Left cardiac atrium (tissue), 4 donors: ENCODE results near the gene OTOF. TPM values are rescaled to one million over a fixed set of nuclear protein-coding genes. Genes with fewer than 3 reads are reported as not detected.

Experiments
- ATAC-seq, 2 donors: fragments of 200-7000 bp; cut with Tn5 transposase; one replicate each; pipeline ENCODE4 v1.9.1; 2020; ENCODE audit warnings: mild to moderate bottlenecking in 2 of 2, moderate library complexity in 2 of 2
- DNase-seq: peaks from one replicate; pipeline ENCODE4 v3.0.0-alpha.2; 2020
- intact Hi-C, 2 donors: fragments of 100-400 bp; cut with DNase I; formaldehyde crosslinking; loops; one replicate each; pipeline versions ENCODE4 v1.14.1 to v1.15.1; 2022 to 2023
- total RNA-seq, 2 donors: library from RNA; stranded (reverse); fragmentation: NEBNext Ultra II Directional; extraction: Animal tissue kit (Norgen Biotek cat#: 25700); gene quantifications; one replicate each; pipeline ENCODE4 v1.2.1, GENCODE V29; 2021
- donor health status: DM: no; HTN: yes; CAD: no.
- donor health status: DM: no; HTN: yes; CAD: no; lungs with severe emphysema.
- donor health status: DM: yes; HTN: yes; CAD: no.
- donor health status: Dilated cardiomyopathy.

The OTOF gene
- total RNA-seq, 2 donors from 2014 or later: 0.18 TPM; not detected in 1

- no peak for ATAC-seq
- DNase-seq: no peak
- intact Hi-C loops: no loop called here
These were observed 5.1 kb upstream of the OTOF start for GRCh38 chr2:26483027-26483326.

- intact Hi-C loops: no loop called here
- DNase-seq (no peak), ATAC-seq (no peak)
These were observed 4.5 kb upstream of the OTOF start for GRCh38 chr2:26482211-26483026.

GRCh38 chr2:26481706-26482105, 3.8 kb upstream of the OTOF start:
- DNase-seq (no peak), ATAC-seq (no peak)
- intact Hi-C loops: no loop called here

GRCh38 chr2:26480566-26481423, 2.9 kb upstream of the OTOF start:
- DNase-seq (no peak), ATAC-seq (no peak)
- intact Hi-C loops: no loop called here

GRCh38 chr2:26479789-26480565, 2.1 kb upstream of the OTOF start:
- ATAC-seq: no peak
- intact Hi-C loops: no loop called here
- DNase-seq: no peak

DNA sequence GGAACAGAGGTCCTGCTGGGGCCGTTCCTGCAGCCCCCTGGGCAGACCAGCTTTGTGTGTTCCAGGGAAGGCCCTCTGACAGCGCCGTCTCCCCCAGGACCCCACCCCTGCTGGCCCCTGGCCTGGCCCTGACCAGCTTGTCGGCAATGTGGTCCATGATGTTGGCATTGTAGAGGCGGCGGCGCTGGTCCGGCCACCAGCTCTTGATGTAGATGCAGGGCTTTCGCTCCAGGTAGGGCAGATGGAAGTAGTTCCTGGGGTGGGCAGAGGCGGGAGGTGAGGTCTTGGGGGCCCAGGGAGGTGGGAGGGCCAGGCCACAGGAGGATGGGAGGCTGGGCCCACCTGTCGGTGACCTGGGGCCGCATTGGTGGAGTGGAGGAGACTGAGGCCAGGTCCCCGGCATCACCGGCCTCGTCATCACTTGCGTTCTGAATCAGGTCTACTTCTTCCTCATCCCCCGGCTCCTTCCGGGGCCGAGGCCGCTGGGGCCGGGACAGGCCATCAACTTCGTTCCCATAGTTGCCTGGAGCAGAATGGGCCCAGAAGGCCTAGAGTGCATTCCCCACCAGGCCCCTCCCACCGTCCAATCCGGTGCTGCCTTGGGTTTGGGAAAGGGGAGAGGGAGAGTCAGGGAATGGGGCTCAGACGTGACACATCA, 1.3 kb upstream of the OTOF start:
- intact Hi-C loops: no loop called here
- no peak for DNase-seq
- no peak for ATAC-seq

GRCh38 chr2:26478366-26478765, 442 bp upstream of the OTOF start:
- no peak for DNase-seq
- intact Hi-C loops: no loop called here
- ATAC-seq: no peak

- intact Hi-C loops: no loop called here
- DNase-seq (no peak), ATAC-seq (no peak)
These were observed 606 bp downstream of the OTOF start for GRCh38 chr2:26477126-26477910.

- ATAC-seq (no peak), DNase-seq (no peak)
- intact Hi-C loops: no loop called here
These were observed 2.0 kb downstream of the OTOF start for GRCh38 chr2:26475832-26476501.

- no peak for DNase-seq
- no peak for ATAC-seq
- intact Hi-C loops: no loop called here
These were observed 2.9 kb downstream of the OTOF start for GRCh38 chr2:26475037-26475436.

DNA sequence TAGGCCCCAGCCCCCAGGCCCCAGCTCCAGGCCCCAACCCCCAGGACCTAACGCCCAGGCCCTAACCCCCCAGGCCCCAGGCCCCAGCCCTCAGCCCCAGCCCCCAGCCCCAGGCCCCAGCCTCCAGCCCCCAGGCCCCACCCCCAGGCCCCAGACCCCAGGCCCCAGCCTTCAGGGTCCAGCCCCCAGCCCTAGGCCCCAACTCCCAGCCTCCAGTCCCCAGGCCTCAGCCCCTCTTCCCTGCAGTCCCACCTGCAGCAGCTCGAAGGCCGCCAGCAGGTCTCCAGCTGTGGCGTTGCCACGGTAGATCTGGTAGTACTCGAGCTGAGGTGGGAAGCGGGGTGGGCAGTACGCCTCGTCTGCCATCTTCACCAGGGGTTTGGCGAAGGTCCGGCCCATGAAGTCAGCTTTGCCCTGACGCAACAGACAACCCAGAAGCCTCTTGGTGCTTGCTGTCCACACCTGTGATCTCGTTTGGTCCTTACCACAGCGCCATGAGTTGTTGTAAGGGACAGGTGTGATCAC, 3.6 kb downstream of the OTOF start:
- ATAC-seq (no peak), DNase-seq (no peak)
- intact Hi-C loops: no loop called here

DNA sequence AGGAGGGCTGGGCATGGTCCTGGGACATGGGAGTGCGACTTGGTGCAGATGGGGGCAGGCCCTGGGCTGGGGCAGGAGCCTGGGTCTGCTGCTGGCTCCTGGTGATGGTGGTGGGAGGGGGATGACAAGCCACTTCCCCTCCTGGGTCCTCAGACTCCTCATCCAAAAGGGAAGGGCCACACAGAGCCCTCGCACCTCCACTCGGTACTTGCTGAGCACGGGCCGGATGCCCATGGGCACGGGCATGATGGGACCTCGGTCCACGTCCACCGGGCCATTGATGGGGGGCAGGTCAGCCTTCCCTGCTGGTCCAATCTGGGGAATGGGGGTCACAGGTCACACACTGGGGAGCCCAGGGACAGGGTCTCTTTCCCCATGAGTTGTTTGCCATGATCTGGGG, 4.1 kb downstream of the OTOF start:
- intact Hi-C loops: no loop called here
- DNase-seq: no peak
- ATAC-seq: no peak

- ATAC-seq (no peak), DNase-seq (no peak)
- intact Hi-C loops: no loop called here
These were observed 4.9 kb downstream of the OTOF start for GRCh38 chr2:26472821-26473655.

DNA sequence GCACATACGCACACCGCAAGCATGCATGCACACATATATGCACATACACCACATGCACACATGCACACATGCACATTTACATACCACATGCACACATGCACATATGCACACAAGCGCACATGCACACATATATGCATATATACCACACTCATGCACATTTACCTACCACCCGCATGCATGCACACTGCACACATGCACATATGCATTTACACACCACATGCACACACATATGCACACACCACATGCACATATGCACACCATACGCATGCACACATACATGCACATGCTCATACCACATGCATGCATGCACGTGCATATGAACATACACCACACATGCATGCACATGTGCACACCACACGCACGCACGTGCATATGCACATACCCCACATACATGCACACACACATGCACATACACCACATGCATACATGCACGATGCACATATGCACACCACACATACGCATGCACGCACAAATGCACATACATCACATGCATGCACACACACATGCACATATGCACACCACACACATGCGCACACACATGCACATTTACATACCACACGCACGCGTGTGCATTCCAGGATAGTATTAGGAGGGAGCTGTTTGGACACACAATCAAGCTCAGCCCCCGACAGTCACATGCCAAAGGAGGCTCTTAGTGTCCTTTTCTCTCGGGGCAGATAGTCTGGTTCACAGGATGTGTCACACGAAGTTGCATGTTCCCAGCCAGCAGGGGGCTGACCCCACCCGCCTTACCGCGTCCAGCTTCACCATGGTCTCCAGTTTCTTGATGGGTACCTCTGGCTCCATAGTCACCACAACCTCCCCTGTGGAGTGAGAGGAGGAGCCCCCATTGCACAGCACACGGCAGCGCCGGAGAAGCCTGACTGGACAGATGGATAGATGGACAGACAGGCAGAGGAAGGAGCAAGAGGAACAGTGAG, 5.9 kb downstream of the OTOF start:
- ATAC-seq (no peak), DNase-seq (no peak)
- intact Hi-C loops: no loop called here

DNA sequence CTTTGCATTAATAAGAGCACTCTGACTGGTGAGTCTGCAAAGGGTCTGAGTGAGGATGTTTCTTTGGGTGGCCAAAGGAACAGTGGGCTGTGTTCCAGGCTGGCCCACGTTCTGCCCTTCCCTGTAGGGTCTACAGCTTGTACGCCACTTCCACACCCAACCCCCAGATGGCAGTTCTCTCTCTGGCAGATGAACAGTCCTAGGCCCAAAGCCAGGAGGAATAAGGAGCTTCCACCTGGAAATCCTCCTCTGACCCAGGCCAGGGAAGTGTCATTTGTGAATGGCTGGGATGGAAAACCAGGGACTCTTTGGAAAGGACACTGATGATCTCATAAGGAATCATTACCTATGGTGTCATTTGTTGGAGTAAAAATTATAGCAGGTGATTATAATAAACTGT, 6.6 kb downstream of the OTOF start:
- DNase-seq (no peak), ATAC-seq (no peak)
- intact Hi-C loops: no loop called here
